Measurements from ENCODE around the gene WNT4. TPM values are rescaled to one million over a fixed set of nuclear protein-coding genes. Genes with fewer than 3 reads are reported as not detected.

WNT4 gene
- total RNA-seq, 2 experiments from 2014 or later: not detected

GRCh38 chr1:22164841-22165808 lies 22.2 kb upstream of the WNT4 start:
- CTCF ChIA-PET: no interaction called here
- no peaks in the 10 kb centered on the region for H3K36me3 Mint-ChIP-seq (ENCODE audit: low read depth)
- H3K9me3 Mint-ChIP-seq: no peaks in the 10 kb centered on the region
- no peaks in the 10 kb centered on the region for H3K36me3 ChIP-seq (ENCODE audit: insufficient read depth, low read length)
- no peaks in the 10 kb centered on the region for H3K9me3 ChIP-seq (ENCODE audit: control insufficient read depth in 1 of 2, insufficient read depth in 1 of 2, low read length in 2 of 2)
- intact Hi-C loops (cut with DNase I, micrococcal nuclease): no loop called here
- no peak overlapping the region for H3K27ac Mint-ChIP-seq
- H3K27me3 Mint-ChIP-seq: no peaks in the 10 kb centered on the region
- POLR2A ChIA-PET: no interaction called here
- no peak overlapping the region for H3K4me3 ChIP-seq (ENCODE audit: low read length)
- no peaks in the 10 kb centered on the region for H3K27me3 ChIP-seq (ENCODE audit: control insufficient read depth in 1 of 2, insufficient read depth in 2 of 2, low read length in 2 of 2)
- no peak overlapping the region for H3K27ac ChIP-seq (ENCODE audit: low read depth in 1 of 2, low read length in 2 of 2)
- no peaks in the 10 kb centered on the region for H3K4me1 Mint-ChIP-seq (ENCODE audit: low read depth)
- no peak for ATAC-seq (ENCODE audit: poor library complexity)
- no peaks in the 10 kb centered on the region for H3K4me1 ChIP-seq (ENCODE audit: insufficient read depth, low read length)
- H3K4me3 Mint-ChIP-seq: no peak overlapping the region
- no peak for TF ChIP-seq CTCF (IDR thresholded peaks at IDR 0.05)
- no peak for DNase-seq

GRCh38 chr1:22163564-22163963 lies 20.7 kb upstream of the WNT4 start:
- H3K4me1 Mint-ChIP-seq (ENCODE audit: low read depth): no peaks in the 10 kb centered on the region
- no peaks in the 10 kb centered on the region for H3K4me1 ChIP-seq (ENCODE audit: insufficient read depth, low read length)
- TF ChIP-seq CTCF (IDR thresholded peaks at IDR 0.05): no peak
- no peaks in the 10 kb centered on the region for H3K36me3 ChIP-seq (ENCODE audit: insufficient read depth, low read length)
- no peak overlapping the region for H3K4me3 ChIP-seq (ENCODE audit: low read length)
- H3K27ac ChIP-seq (ENCODE audit: low read depth in 1 of 2, low read length in 2 of 2): no peak overlapping the region
- no peak overlapping the region for H3K4me3 Mint-ChIP-seq
- DNase-seq (no peak), ATAC-seq (ENCODE audit: poor library complexity) (no peak)
- no peaks in the 10 kb centered on the region for H3K27me3 ChIP-seq (ENCODE audit: control insufficient read depth in 1 of 2, insufficient read depth in 2 of 2, low read length in 2 of 2)
- no peaks in the 10 kb centered on the region for H3K9me3 Mint-ChIP-seq
- H3K27me3 Mint-ChIP-seq: no peaks in the 10 kb centered on the region
- H3K9me3 ChIP-seq (ENCODE audit: control insufficient read depth in 1 of 2, insufficient read depth in 1 of 2, low read length in 2 of 2): no peaks in the 10 kb centered on the region
- H3K27ac Mint-ChIP-seq: no peak overlapping the region
- ChIA-PET POLR2A (no interaction called here), CTCF (no interaction called here)
- intact Hi-C loops (cut with DNase I, micrococcal nuclease): no loop called here
- H3K36me3 Mint-ChIP-seq (ENCODE audit: low read depth): no peaks in the 10 kb centered on the region

GRCh38 chr1:22163137-22163536 lies 20.2 kb upstream of the WNT4 start:
- POLR2A ChIA-PET: no interaction called here
- no peak overlapping the region for H3K27ac ChIP-seq (ENCODE audit: low read depth in 1 of 2, low read length in 2 of 2)
- H3K4me3 ChIP-seq (ENCODE audit: low read length): no peak overlapping the region
- no peaks in the 10 kb centered on the region for H3K27me3 ChIP-seq (ENCODE audit: control insufficient read depth in 1 of 2, insufficient read depth in 2 of 2, low read length in 2 of 2)
- TF ChIP-seq CTCF (IDR thresholded peaks at IDR 0.05): no peak
- H3K4me3 Mint-ChIP-seq: no peak overlapping the region
- no peaks in the 10 kb centered on the region for H3K27me3 Mint-ChIP-seq
- DNase-seq (no peak), ATAC-seq (ENCODE audit: poor library complexity) (no peak)
- intact Hi-C loops (cut with DNase I, micrococcal nuclease): no loop called here
- H3K9me3 ChIP-seq (ENCODE audit: control insufficient read depth in 1 of 2, insufficient read depth in 1 of 2, low read length in 2 of 2): no peaks in the 10 kb centered on the region
- CTCF ChIA-PET: no interaction called here
- no peak overlapping the region for H3K27ac Mint-ChIP-seq
- H3K4me1 ChIP-seq (ENCODE audit: insufficient read depth, low read length): no peaks in the 10 kb centered on the region
- no peaks in the 10 kb centered on the region for H3K4me1 Mint-ChIP-seq (ENCODE audit: low read depth)
- H3K9me3 Mint-ChIP-seq: no peaks in the 10 kb centered on the region
- H3K36me3 Mint-ChIP-seq (ENCODE audit: low read depth): no peaks in the 10 kb centered on the region
- no peaks in the 10 kb centered on the region for H3K36me3 ChIP-seq (ENCODE audit: insufficient read depth, low read length)

Measured in CD4-positive, alpha-beta T cell (primary cell).